Loucy (cell line): ENCODE results near the gene DNAH7.

Experiments
- H2AFZ ChIP-seq: fragments of 200-600 bp; sonication (generic); 2 replicates; pipeline ENCODE4 v1.6.0; 2016; ENCODE audit warnings: antibody characterized with exemption, mild to moderate bottlenecking, low read length, moderate library complexity
- H3F3A ChIP-seq: fragments of 200-600 bp; 2 replicates; pipeline ENCODE4 v1.6.0; 2016; ENCODE audit warnings: antibody characterized with exemption, low read depth, mild to moderate bottlenecking
- H3K27me3 ChIP-seq: fragments of 200-600 bp; sonication (generic); 2 replicates; pipeline ENCODE4 v1.6.1; 2014; ENCODE audit warnings: low read length, mild to moderate bottlenecking; ENCODE audit not compliant: insufficient read depth, poor library complexity, severe bottlenecking
- H3K36me3 ChIP-seq: fragments of 200-600 bp; sonication (generic); 2 replicates; pipeline ENCODE4 v1.6.1; 2016; ENCODE audit warnings: low read length; ENCODE audit not compliant: insufficient read depth
- H3K4me1 ChIP-seq: fragments of 200-600 bp; sonication (generic); 2 replicates; pipeline ENCODE4 v1.5.1; 2014; ENCODE audit warnings: low read length, mild to moderate bottlenecking; ENCODE audit not compliant: insufficient read depth, poor library complexity, severe bottlenecking
- H3K4me2 ChIP-seq: fragments of 200-600 bp; sonication (generic); 2 replicates; pipeline ENCODE4 v1.6.0; 2014; ENCODE audit warnings: antibody characterized with exemption, low read length, low read depth, mild to moderate bottlenecking; ENCODE audit not compliant: poor library complexity, severe bottlenecking
- H3K4me3 ChIP-seq: fragments of 200-600 bp; sonication (generic); 2 replicates; pipeline ENCODE4 v1.5.1; 2014; ENCODE audit warnings: low read length, mild to moderate bottlenecking, mixed read lengths; ENCODE audit not compliant: poor library complexity, severe bottlenecking
- H3K79me2 ChIP-seq: fragments of 200-600 bp; sonication (generic); 2 replicates; pipeline ENCODE4 v1.6.1; 2014; ENCODE audit warnings: low read length; ENCODE audit not compliant: insufficient read depth
- H3K9ac ChIP-seq: fragments of 200-600 bp; sonication (generic); 2 replicates; pipeline ENCODE4 v1.6.0; 2014; ENCODE audit warnings: mild to moderate bottlenecking, low read depth, low read length, moderate library complexity; ENCODE audit not compliant: poor library complexity, severe bottlenecking
- H3K9me2 ChIP-seq: fragments of 200-600 bp; sonication (generic); replicated peaks from 2 replicates; pipeline ENCODE4 v1.6.1; 2016; ENCODE audit warnings: low read depth, low read length, mixed read lengths
- H3K9me3 ChIP-seq: fragments of 200-600 bp; sonication (generic); 2 replicates; pipeline ENCODE4 v1.6.1; 2014; ENCODE audit warnings: mild to moderate bottlenecking, antibody characterized with exemption, low read length, low read depth; ENCODE audit not compliant: insufficient read depth
- H4K20me1 ChIP-seq: fragments of 200-600 bp; sonication (generic); 2 replicates; pipeline ENCODE4 v1.6.0; 2014; ENCODE audit warnings: antibody characterized with exemption, low read length, mild to moderate bottlenecking; ENCODE audit not compliant: insufficient read depth, poor library complexity, severe bottlenecking
- CTCF ChIP-seq: fragments of 200-600 bp; sonication (generic); conservative IDR thresholded peaks from 2 replicates; pipeline ENCODE4 v1.5.1; 2014; ENCODE audit warnings: mild to moderate bottlenecking, antibody characterized with exemption, low read length
- EZH2phosphoT487 ChIP-seq: fragments of 200-600 bp; IDR thresholded peaks from 2 replicates; pipeline ENCODE4 v1.6.1; 2018; ENCODE audit warnings: antibody characterized with exemption, mild to moderate bottlenecking, moderate library complexity, borderline replicate concordance

Gene DNAH7

DNA sequence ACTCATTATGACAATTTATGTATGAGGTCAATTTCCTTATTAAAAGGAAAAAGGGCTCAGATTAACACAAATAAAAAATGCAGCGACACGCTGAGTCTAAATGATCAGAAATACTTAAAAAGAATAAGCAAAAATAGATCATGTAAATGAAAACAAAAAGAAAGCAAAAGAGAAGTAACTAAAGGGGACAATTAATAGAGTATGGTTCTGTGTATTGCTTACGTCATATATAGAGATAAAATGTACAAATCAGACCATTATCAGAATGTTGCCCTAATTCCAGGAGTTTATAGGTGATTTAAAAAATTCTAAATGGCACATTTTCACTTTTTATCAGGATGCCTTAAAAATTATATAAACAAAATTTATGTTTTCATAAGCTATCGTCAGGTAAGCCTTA lies 189.5 kb downstream of the DNAH7 start:
- Histone ChIP-seq H3K9me2 (no peaks in the 10 kb centered on the region), H3K4me1 (no peaks in the 10 kb centered on the region), H3K36me3 (no peaks in the 10 kb centered on the region), H2AFZ (no peak overlapping the region), H3K27me3 (no peaks in the 10 kb centered on the region), H4K20me1 (no peaks in the 10 kb centered on the region), H3K9me3 (no peaks in the 10 kb centered on the region), H3F3A (no peaks in the 10 kb centered on the region), H3K79me2 (no peaks in the 10 kb centered on the region), H3K9ac (no peak overlapping the region), H3K4me3 (no peak overlapping the region), H3K4me2 (no peak overlapping the region)
- TF ChIP-seq EZH2phosphoT487 (no peak), CTCF (no peak)

GRCh38 chr2:195871326-195871725 lies 197.3 kb downstream of the DNAH7 start:
- no peak overlapping the region for H3K4me2 ChIP-seq
- H3F3A ChIP-seq, result no peaks in the 10 kb centered on the region
- no peaks in the 10 kb centered on the region for H3K9me2 ChIP-seq
- H3K4me1 ChIP-seq, result no peaks in the 10 kb centered on the region
- TF ChIP-seq CTCF, result no peak
- TF ChIP-seq EZH2phosphoT487, result no peak
- no peak overlapping the region for H2AFZ ChIP-seq
- no peaks in the 10 kb centered on the region for H3K9me3 ChIP-seq
- H3K9ac ChIP-seq, result no peak overlapping the region
- H3K36me3 ChIP-seq, result no peaks in the 10 kb centered on the region
- H4K20me1 ChIP-seq, result no peaks in the 10 kb centered on the region
- H3K27me3 ChIP-seq, result no peaks in the 10 kb centered on the region
- no peak overlapping the region for H3K4me3 ChIP-seq
- no peaks in the 10 kb centered on the region for H3K79me2 ChIP-seq

DNA sequence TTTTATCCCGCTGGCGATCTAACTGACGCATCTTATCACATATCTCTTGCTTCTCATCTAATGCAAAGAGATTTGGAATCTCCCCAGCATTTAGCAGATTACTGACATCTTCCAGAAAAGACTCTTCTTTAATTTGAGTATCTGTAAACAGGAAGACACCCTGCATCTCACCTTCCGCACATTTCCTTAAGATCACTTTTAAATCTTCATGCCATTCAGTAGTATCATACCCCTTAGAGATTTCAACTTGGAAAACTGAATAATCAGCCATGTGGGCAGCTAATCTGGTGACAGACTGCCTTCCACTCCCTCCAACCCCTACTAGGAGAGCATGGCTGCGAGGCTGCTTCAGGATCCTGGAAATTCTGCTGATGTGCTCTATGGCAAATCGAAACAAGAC lies 204.3 kb downstream of the DNAH7 start:
- no peaks in the 10 kb centered on the region for H3F3A ChIP-seq
- no peak overlapping the region for H2AFZ ChIP-seq
- H3K4me1 ChIP-seq, result peaks cover 8% of the 10 kb centered on the region
- TF ChIP-seq EZH2phosphoT487 (no peak), CTCF (no peak)
- H3K4me3 ChIP-seq, result no peak overlapping the region
- no peaks in the 10 kb centered on the region for H4K20me1 ChIP-seq
- no peaks in the 10 kb centered on the region for H3K79me2 ChIP-seq
- H3K9me3 ChIP-seq, result no peaks in the 10 kb centered on the region
- H3K9ac ChIP-seq, result no peak overlapping the region
- no peaks in the 10 kb centered on the region for H3K27me3 ChIP-seq
- H3K9me2 ChIP-seq, result no peaks in the 10 kb centered on the region
- H3K4me2 ChIP-seq, result no peak overlapping the region
- H3K36me3 ChIP-seq, result no peaks in the 10 kb centered on the region
